Neural cell (in vitro differentiated cells): ENCODE data around the gene CTNNBL1. TPM values are rescaled to one million over a fixed set of nuclear protein-coding genes. Genes with fewer than 3 reads are reported as not detected.

Source experiments
- H2AFZ ChIP-seq: fragments of 200-600, 300-800 bp; sonication (generic), shearing (Covaris generic); 2 replicates; pipeline ENCODE4 v1.6.0; 2014; ENCODE audit warnings: low read depth, mild to moderate bottlenecking, antibody characterized with exemption, low read length, moderate library complexity
- H3F3A ChIP-seq: fragments of 200-600 bp; shearing (Covaris generic); 2 replicates; pipeline ENCODE4 v1.6.1; 2016; ENCODE audit warnings: mild to moderate bottlenecking, moderate library complexity, mixed read lengths, antibody characterized with exemption, low read length; ENCODE audit not compliant: insufficient read depth, poor library complexity, severe bottlenecking
- H3K27ac ChIP-seq: fragments of 200-600, 300-800 bp; sonication (generic), shearing (Covaris generic); 2 replicates; pipeline ENCODE4 v1.5.1; 2014; ENCODE audit warnings: mild to moderate bottlenecking, low read length, moderate library complexity
- H3K27me3 ChIP-seq: fragments of 300-800, 200-600 bp; sonication (generic), shearing (Covaris generic); 2 replicates; pipeline ENCODE4 v1.6.0; 2014; ENCODE audit warnings: mild to moderate bottlenecking, low read depth, low read length, moderate library complexity; ENCODE audit not compliant: insufficient read depth
- H3K36me3 ChIP-seq: fragments of 300-800, 200-600 bp; sonication (generic), shearing (Covaris generic); 2 replicates; pipeline ENCODE4 v1.5.1; 2014; ENCODE audit warnings: mild to moderate bottlenecking, antibody characterized with exemption, low read length, moderate library complexity; ENCODE audit not compliant: insufficient read depth
- H3K4me2 ChIP-seq: fragments of 300-800, 200-600 bp; sonication (generic), shearing (Covaris generic); 2 replicates; pipeline ENCODE4 v1.6.0; 2014; ENCODE audit warnings: mild to moderate bottlenecking, low read length
- H3K4me3 ChIP-seq: fragments of 300-800, 200-600 bp; sonication (generic), shearing (Covaris generic); 2 replicates; pipeline ENCODE4 v1.5.1; 2014; ENCODE audit warnings: mild to moderate bottlenecking, low read length, moderate library complexity
- H3K79me2 ChIP-seq: fragments of 200-600 bp; shearing (Covaris generic); replicated peaks from 2 replicates; pipeline ENCODE4 v1.6.0; 2014; ENCODE audit warnings: mild to moderate bottlenecking, low read length, moderate library complexity; ENCODE audit not compliant: insufficient read depth
- H3K9ac ChIP-seq: fragments of 300-800, 200-600 bp; sonication (generic), shearing (Covaris generic); 2 replicates; pipeline ENCODE4 v1.6.1; 2016; ENCODE audit warnings: mild to moderate bottlenecking, low read length, mixed read lengths
- H3K9me2 ChIP-seq: fragments of 200-600 bp; shearing (Covaris generic); 2 replicates; pipeline ENCODE4 v1.6.1; 2016; ENCODE audit warnings: mild to moderate bottlenecking, low read length, mixed read lengths; ENCODE audit not compliant: insufficient read depth
- H3K9me3 ChIP-seq: fragments of 200-600, 300-800 bp; sonication (generic), shearing (Covaris generic); 2 replicates; pipeline ENCODE4 v1.6.1; 2016; ENCODE audit warnings: mild to moderate bottlenecking, mixed run types, low read length, moderate library complexity, mixed read lengths
- H4K20me1 ChIP-seq: fragments of 200-600 bp; shearing (Covaris generic); 2 replicates; pipeline ENCODE4 v1.6.1; 2016; ENCODE audit warnings: mild to moderate bottlenecking, mixed run types; ENCODE audit not compliant: insufficient read depth
- CTCF ChIP-seq: fragments of 450-650 bp; IDR thresholded peaks from 2 replicates; pipeline ENCODE4 v1.5.1; 2014; ENCODE audit warnings: antibody characterized with exemption, mild to moderate bottlenecking, moderate library complexity; ENCODE audit not compliant: poor library complexity, severe bottlenecking
- EP300 ChIP-seq: fragments of 450-650 bp; conservative IDR thresholded peaks from 2 replicates; pipeline ENCODE4 v1.6.1; 2014; ENCODE audit warnings: antibody characterized with exemption, mild to moderate bottlenecking, moderate library complexity; ENCODE audit not compliant: poor library complexity, severe bottlenecking
- EZH2 ChIP-seq: fragments of 200-600, 300-800 bp; shearing (Covaris generic), sonication (generic); IDR thresholded peaks from 2 replicates; pipeline ENCODE4 v1.6.1; 2014; ENCODE audit warnings: antibody characterized with exemption, low read length, borderline replicate concordance, mild to moderate bottlenecking; ENCODE audit not compliant: insufficient read depth, poor library complexity, severe bottlenecking
- MXI1 ChIP-seq: fragments of 450-650 bp; conservative IDR thresholded peaks from 2 replicates; pipeline ENCODE4 v1.6.1; 2014; ENCODE audit warnings: antibody characterized with exemption, mild to moderate bottlenecking; ENCODE audit not compliant: poor library complexity, severe bottlenecking
- POLR2AphosphoS5 ChIP-seq: IDR thresholded peaks from 2 replicates; pipeline ENCODE4 v1.6.1; 2012
- RAD21 ChIP-seq: fragments of 450-650 bp; conservative IDR thresholded peaks from 2 replicates; pipeline ENCODE4 v1.6.1; 2014; ENCODE audit warnings: antibody characterized with exemption, mild to moderate bottlenecking, moderate library complexity
- REST ChIP-seq: IDR thresholded peaks from 2 replicates; pipeline ENCODE4 v1.6.1; 2012; ENCODE audit warnings: borderline replicate concordance
- SMC3 ChIP-seq: fragments of 450-650 bp; conservative IDR thresholded peaks from 2 replicates; pipeline ENCODE4 v1.6.1; 2014; ENCODE audit warnings: antibody characterized with exemption, mild to moderate bottlenecking, moderate library complexity; ENCODE audit not compliant: poor library complexity
- polyA plus RNA-seq: library from polyadenylated mRNA; depleted of rRNA; stranded (reverse); fragments of >200 nt; gene quantifications from 2 replicates; pipeline ENCODE4 v1.2.3, GENCODE V29; 2014

CTNNBL1 gene
- polyA plus RNA-seq, 1 donor from 2014 or later: 32.6 TPM

DNA sequence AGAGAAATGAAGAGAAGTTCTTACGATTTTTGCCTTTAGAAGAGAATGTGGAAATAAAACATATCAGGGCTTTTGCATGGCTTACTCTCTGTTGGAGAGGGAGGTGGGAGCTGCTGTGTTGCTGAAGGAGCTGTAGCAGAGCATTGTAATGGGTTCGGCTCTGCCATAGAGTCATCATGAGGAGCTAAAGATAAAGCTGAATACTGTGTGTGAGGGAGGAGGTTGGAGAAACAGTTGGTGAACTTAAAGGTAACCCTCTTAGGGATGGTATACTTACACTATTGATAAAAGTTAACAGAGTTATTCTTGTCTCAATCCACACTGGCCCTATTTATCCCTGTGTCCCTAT is 34.8 kb downstream of the CTNNBL1 start:
- Histone ChIP-seq H3K36me3 (no peaks in the 10 kb centered on the region), H3K27ac (no peak overlapping the region), H3K9me3 (no peaks in the 10 kb centered on the region), H3K9me2 (no peaks in the 10 kb centered on the region), H3K79me2 (peaks cover 2% of the 10 kb centered on the region), H4K20me1 (no peaks in the 10 kb centered on the region), H2AFZ (no peak overlapping the region), H3K9ac (no peak overlapping the region), H3K4me2 (no peak overlapping the region), H3F3A (no peaks in the 10 kb centered on the region), H3K4me3 (no peak overlapping the region), H3K27me3 (no peaks in the 10 kb centered on the region)
- no peak for TF ChIP-seq REST

DNA sequence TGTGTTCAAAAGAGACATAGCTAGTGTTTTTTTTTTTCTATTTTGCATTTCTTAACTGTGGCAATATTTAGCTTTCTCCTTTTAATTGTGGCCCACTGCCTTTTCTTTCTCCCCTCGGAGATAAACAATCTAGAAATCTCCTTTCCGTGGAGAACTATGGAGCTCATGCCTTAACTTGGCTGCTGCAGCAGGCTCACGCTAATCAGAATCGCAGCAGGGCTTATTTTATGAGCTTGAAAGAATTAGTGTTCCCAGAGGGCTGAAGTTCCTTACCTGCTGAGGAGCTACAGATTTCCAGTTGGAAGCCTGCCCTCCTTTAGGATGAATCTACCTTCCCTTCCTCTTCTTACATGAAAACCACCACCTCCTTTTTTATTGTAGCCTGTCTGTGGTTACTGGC is 35.6 kb downstream of the CTNNBL1 start:
- Histone ChIP-seq H3K79me2 (no peaks in the 10 kb centered on the region), H3K4me3 (peak overlapping the region; percentile 13), H3F3A (no peaks in the 10 kb centered on the region), H4K20me1 (no peaks in the 10 kb centered on the region), H3K9me3 (no peaks in the 10 kb centered on the region), H2AFZ (no peak overlapping the region), H3K36me3 (no peaks in the 10 kb centered on the region), H3K27me3 (no peaks in the 10 kb centered on the region), H3K9ac (no peak overlapping the region), H3K4me2 (no peak overlapping the region), H3K9me2 (no peaks in the 10 kb centered on the region), H3K27ac (no peak overlapping the region)
- TF ChIP-seq EZH2: no peak

GRCh38 chr20:37729909-37730308 is 36.1 kb downstream of the CTNNBL1 start:
- H4K20me1 ChIP-seq: no peaks in the 10 kb centered on the region
- no peak overlapping the region for H3K4me2 ChIP-seq
- H3K79me2 ChIP-seq: no peaks in the 10 kb centered on the region

More at GRCh38 chr20:37729909-37730308, 36.1 kb downstream of the CTNNBL1 start:
- no peak overlapping the region for H3K9ac ChIP-seq
- no peak overlapping the region for H3K27ac ChIP-seq
- TF ChIP-seq EZH2 (no peak), CTCF (no peak), RAD21 (no peak), EP300 (no peak), MXI1 (no peak), POLR2AphosphoS5 (no peak), SMC3 (no peak)
- H3F3A ChIP-seq: no peaks in the 10 kb centered on the region
- no peaks in the 10 kb centered on the region for H3K9me3 ChIP-seq
- H3K27me3 ChIP-seq: no peaks in the 10 kb centered on the region
- H3K36me3 ChIP-seq: no peaks in the 10 kb centered on the region
- no peak overlapping the region for H3K4me3 ChIP-seq
- H3K9me2 ChIP-seq: no peaks in the 10 kb centered on the region
- H2AFZ ChIP-seq: no peak overlapping the region
